RCC 7860 (cell line): ENCODE data around the gene OR4B1.

Experiments
- DNase-seq: peaks from one replicate; pipeline ENCODE4 v3.0.0-alpha.2; 2015; ENCODE audit warnings: low spot score
- FAIRE-seq: peaks from 2 replicates; lab custom pipeline; 2012; peaks lifted over from hg19 to GRCh38; lab: Jason Lieb, UNC

OR4B1 gene

DNA sequence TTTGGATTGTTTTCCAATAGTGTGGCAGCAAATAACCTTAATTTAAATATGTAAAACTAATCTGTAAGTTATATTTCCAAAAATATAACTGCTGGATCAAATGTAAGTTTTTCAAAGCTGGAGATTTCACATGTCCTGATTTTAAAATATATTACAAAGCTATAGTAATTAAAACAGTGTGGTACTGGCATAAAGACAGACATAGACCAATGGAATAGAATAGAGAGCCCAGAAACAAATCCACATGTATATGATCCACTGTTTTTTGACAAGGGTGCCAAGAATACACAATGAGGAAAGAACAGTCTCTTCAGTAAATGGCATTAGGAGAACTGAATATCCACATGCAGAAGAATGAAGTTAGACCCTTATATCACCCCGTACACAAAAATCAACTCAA lies 32.3 kb downstream of the OR4B1 start:
- DNase-seq (no peak), FAIRE-seq (no peak)

GRCh38 chr11:48261600-48261999 lies 45.0 kb downstream of the OR4B1 start:
- no peak for DNase-seq
- FAIRE-seq = no peak

DNA sequence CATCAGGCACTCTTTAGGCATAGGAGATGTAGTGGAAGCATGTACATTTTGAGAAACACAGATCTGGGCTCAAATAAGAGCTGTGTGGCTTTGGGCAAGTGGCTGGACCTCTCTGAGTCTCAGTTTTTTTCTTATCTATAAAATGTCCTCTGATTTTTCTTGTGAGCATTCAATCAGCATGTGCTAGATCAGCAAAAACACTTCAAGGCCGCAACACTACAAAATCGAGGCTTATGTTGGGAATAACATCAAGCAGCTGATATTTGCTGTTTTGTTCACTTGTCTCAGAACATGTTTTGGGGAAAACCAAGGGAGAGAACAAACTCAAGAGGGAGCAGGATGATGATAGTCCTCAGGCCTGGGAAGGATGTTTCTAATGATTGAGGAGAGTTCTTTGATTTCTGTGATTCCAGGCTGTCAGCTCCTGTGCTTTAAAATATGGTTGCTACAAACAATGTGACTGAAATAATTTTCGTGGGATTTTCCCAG lies 46.9 kb downstream of the OR4B1 start, which contains the start of gene OR4X1:
Gene OR4X1, plus strand, starts transcription at position 439 of the 489 bp plus-strand sequence. Its CDS starts 0 bp downstream, at position 439.
- no peak for FAIRE-seq
- DNase-seq = no peak
